Esophagus muscularis mucosa (tissue), 3 donors: ENCODE measurements around the gene ETV6.

Experiments used
- POLR2A ChIP-seq: fragments of 450-650 bp; IDR thresholded peaks from one replicate; pipeline ENCODE4 v1.6.1; 2017; ENCODE audit warnings: antibody characterized with exemption, moderate library complexity, mild to moderate bottlenecking, low read depth
- POLR2AphosphoS5 ChIP-seq, 2 donors: sonication (generic); formaldehyde crosslinking; IDR thresholded peaks; one replicate each; pipeline ENCODE4 v1.6.1; 2017; ENCODE audit warnings: antibody characterized with exemption in 2 of 2
- TF ChIP-seq, protein P1 (sequence below), 3 experiments: fragments of 200-600 bp in 2 of 3; fragments of 450-650 bp in 1 of 3; sonication (generic) in 2 of 3; IDR thresholded peaks; one replicate each; pipeline ENCODE4 v1.5.1; 2017 to 2019; ENCODE audit warnings: antibody characterized with exemption in 3 of 3, mild to moderate bottlenecking in 2 of 3, moderate library complexity in 1 of 3

DNA sequence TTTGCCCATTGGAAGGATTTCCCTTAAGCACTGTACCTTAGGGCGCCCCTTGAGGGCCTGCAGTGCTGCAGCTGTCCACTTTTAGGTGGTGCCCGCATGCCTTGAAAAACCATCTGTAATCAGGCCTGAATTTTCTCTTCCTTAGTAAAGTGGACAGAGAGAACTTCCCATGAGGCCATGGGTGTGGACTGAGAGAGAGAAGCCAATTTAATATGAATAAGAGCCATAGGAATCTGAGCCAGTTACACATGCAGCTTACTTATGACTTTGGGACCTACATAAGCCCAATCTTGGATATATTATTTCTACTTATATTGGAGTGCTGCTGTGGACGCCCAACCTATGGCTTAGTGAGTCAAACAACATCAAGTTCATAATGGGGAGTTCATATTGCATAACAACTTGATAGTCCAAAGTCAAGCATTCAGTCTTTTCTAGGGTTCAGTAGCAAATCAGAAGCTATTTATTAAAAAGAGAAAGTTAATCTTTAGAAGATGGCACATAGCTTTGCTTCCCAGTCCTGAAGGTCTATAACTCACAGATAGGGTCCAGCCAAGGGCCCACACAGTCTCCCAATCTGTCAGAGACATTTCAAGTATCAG is 11.1 kb upstream of the ETV6 start:
- TF ChIP-seq, protein P1, sequence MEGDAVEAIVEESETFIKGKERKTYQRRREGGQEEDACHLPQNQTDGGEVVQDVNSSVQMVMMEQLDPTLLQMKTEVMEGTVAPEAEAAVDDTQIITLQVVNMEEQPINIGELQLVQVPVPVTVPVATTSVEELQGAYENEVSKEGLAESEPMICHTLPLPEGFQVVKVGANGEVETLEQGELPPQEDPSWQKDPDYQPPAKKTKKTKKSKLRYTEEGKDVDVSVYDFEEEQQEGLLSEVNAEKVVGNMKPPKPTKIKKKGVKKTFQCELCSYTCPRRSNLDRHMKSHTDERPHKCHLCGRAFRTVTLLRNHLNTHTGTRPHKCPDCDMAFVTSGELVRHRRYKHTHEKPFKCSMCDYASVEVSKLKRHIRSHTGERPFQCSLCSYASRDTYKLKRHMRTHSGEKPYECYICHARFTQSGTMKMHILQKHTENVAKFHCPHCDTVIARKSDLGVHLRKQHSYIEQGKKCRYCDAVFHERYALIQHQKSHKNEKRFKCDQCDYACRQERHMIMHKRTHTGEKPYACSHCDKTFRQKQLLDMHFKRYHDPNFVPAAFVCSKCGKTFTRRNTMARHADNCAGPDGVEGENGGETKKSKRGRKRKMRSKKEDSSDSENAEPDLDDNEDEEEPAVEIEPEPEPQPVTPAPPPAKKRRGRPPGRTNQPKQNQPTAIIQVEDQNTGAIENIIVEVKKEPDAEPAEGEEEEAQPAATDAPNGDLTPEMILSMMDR (IDR thresholded peaks at IDR 0.05), result no peak
- no peak for TF ChIP-seq POLR2AphosphoS5 (IDR thresholded peaks at IDR 0.05)
- TF ChIP-seq POLR2A, result no peak
